Measurements from ENCODE around the gene PTPRG.

DNA sequence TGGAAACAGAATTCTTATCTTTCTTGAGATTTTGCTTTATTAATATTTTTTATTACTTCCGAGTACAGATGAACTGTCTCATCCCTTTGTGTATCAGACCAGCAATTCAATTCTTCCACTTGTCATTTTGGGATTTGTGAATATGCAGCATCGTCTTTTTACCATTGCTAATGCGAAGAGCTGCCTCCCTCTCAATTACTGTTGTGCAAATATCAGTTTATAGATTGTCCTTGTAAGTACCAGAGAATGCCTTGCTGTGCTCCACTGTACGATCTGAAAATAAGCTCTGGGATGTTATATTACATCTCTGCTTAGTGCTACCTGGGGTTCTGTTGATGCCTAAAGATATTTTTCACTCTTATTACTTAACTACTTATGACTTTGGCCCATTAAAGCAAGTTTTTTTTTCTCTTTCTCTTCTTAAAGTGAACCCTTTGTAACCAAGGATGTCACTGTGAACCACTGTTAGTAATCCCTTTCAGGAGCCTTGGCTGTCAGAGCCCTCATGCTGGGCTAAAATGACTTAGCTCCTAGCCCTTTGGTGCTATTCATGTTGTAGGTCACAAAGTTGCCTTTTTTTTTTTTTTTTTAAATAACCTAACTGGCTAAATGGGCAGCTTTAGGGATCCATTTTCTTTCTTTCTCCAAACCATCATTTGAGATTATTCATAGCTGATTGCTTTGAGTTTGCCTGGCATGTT lies 429.1 kb downstream of the PTPRG start:
- no peak for TF ChIP-seq JUND (IDR thresholded peaks at IDR 0.05)
- TF ChIP-seq MAX (IDR thresholded peaks at IDR 0.05), result no peak
- TF ChIP-seq CTCF (IDR thresholded peaks at IDR 0.05 in 2 of 3, conservative IDR thresholded peaks at IDR 0.05 in 1 of 3; ENCODE audit: borderline replicate concordance in 1 of 3, insufficient read depth in 1 of 3, low read depth in 2 of 3, low read length in 2 of 3), result no peak
- no peak for TF ChIP-seq SRF (IDR thresholded peaks at IDR 0.05; ENCODE audit: low read depth)
- no peak for TF ChIP-seq EZH2phosphoT487 (IDR thresholded peaks at IDR 0.05; ENCODE audit: borderline replicate concordance)
- no peak for TF ChIP-seq POLR2A (IDR thresholded peaks at IDR 0.05; ENCODE audit: borderline replicate concordance, extremely low read depth, insufficient read depth, insufficient read length)
- TF ChIP-seq POLR2AphosphoS5 (IDR thresholded peaks at IDR 0.05; ENCODE audit: low read depth, low read length), result no peak
- TF ChIP-seq EZH2 (IDR thresholded peaks at IDR 0.05), result no peak
- TF ChIP-seq RAD21 (IDR thresholded peaks at IDR 0.05; ENCODE audit: low read depth), result no peak
- no peak for TF ChIP-seq ZNF274 (IDR thresholded peaks at IDR 0.05; ENCODE audit: low read depth, low read length)
- no peak for TF ChIP-seq TCF7L2 (IDR thresholded peaks at IDR 0.05; ENCODE audit: borderline replicate concordance, extremely low read depth, insufficient read depth, insufficient read length)
- TF ChIP-seq YY1 (IDR thresholded peaks at IDR 0.05; ENCODE audit: extremely low read depth, insufficient replicate concordance, low read depth, low read length), result no peak
- no peak for TF ChIP-seq REST (IDR thresholded peaks at IDR 0.05; ENCODE audit: low read depth)
